H1 (cell line): Measurements from ENCODE around the gene DPT. TPM values are rescaled to one million over a fixed set of nuclear protein-coding genes. Genes with fewer than 3 reads are reported as not detected.

Experiments used
- EP300 ChIP-seq, 2 experiments: IDR thresholded peaks; 1 replicate in 1 of 2; 2 replicates in 1 of 2; pipeline ENCODE4 v1.6.1; 2011 to 2012; ENCODE audit warnings: low read depth in 2 of 2, low read length in 2 of 2, mild to moderate bottlenecking in 2 of 2, borderline replicate concordance in 1 of 2, inconsistent platforms in 1 of 2, moderate library complexity in 1 of 2
- EZH2 ChIP-seq: fragments of 200-600 bp; sonication (generic); IDR thresholded peaks from 2 replicates; pipeline ENCODE4 v1.7.1; 2012; ENCODE audit warnings: low read depth, mild to moderate bottlenecking, moderate library complexity, low read length, inconsistent platforms; ENCODE audit not compliant: severe bottlenecking
- polyA plus RNA-seq, 7 experiments: library from polyadenylated mRNA; depleted of rRNA in 3 of 7; stranded (reverse) in 5 of 7; unstranded in 2 of 7; fragments of >200 nt in 5 of 7; fragments of 200-250 nt in 2 of 7; gene quantifications; 1 replicate in 5 of 7; 2 replicates in 1 of 7; 4 replicates in 1 of 7; pipeline versions ENCODE4 v1.2.1 to v1.2.3, GENCODE V29; 2011 to 2013; ENCODE audit warnings: missing spikeins in 2 of 7, mixed read lengths in 2 of 7
- total RNA-seq: library from RNA; stranded (reverse); fragmentation: NEBNext Ultra II Directional; extraction: Animal tissue kit (Norgen Biotek cat#: 25700); gene quantifications from 2 replicates; pipeline ENCODE4 v1.2.1, GENCODE V29; 2021

The DPT gene
- total and polyA plus RNA-seq, 2 of the 8 experiments (the other 6 are each of a cell fraction or from before 2014, with no cell fraction given), result not detected

DNA sequence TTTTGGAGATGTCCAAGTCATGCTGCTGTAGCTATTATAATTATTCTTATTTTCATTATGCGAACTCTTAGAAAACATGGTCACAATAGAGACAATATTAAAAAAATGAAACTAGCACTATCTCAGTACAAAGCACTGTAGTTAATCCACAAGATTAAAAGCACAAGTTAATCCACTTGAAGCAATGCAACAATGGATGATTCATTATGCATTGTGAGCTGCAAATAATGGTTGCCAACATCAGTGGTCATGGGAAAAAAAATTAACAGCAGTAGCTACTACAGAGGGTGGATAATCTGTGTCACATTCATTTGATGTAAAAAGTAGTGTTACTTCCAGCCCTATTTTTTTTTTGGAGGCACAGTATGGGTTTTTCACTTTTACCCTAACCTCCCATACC lies 56.7 kb downstream of the DPT start (continued):
- TF ChIP-seq EZH2 (no peak), EP300 (IDR thresholded peaks at IDR 0.05; ENCODE audit: borderline replicate concordance in 1 of 2, low read depth in 2 of 2, low read length in 2 of 2) (no peak)
